HEK293 (cell line): ENCODE measurements around the gene FBN2.

Experiments
- KLF16 ChIP-seq: fragments of 450-650 bp; formaldehyde crosslinking; IDR thresholded peaks from 2 replicates; pipeline ENCODE4 v1.5.1; 2017; ENCODE audit warnings: missing biosample characterization, missing genetic modification characterization
- ZFP41 ChIP-seq: fragments of 450-650 bp; formaldehyde crosslinking; IDR thresholded peaks from 2 replicates; pipeline ENCODE4 v1.5.1; 2016; ENCODE audit warnings: missing biosample characterization, missing genetic modification characterization, borderline replicate concordance
- ZNF114 ChIP-seq: fragments of 450-650 bp; formaldehyde crosslinking; IDR thresholded peaks from 2 replicates; pipeline ENCODE4 v1.5.0; 2017; ENCODE audit warnings: missing biosample characterization, missing genetic modification characterization
- ZNF266 ChIP-seq: fragments of 450-650 bp; formaldehyde crosslinking; IDR thresholded peaks from 2 replicates; pipeline ENCODE4 v1.5.1; 2016; ENCODE audit warnings: missing biosample characterization, missing genetic modification characterization, low read depth
- ZNF561 ChIP-seq: fragments of 450-650 bp; IDR thresholded peaks from 2 replicates; pipeline ENCODE4 v1.5.1; 2018; ENCODE audit warnings: missing biosample characterization, missing genetic modification characterization, borderline replicate concordance

DNA sequence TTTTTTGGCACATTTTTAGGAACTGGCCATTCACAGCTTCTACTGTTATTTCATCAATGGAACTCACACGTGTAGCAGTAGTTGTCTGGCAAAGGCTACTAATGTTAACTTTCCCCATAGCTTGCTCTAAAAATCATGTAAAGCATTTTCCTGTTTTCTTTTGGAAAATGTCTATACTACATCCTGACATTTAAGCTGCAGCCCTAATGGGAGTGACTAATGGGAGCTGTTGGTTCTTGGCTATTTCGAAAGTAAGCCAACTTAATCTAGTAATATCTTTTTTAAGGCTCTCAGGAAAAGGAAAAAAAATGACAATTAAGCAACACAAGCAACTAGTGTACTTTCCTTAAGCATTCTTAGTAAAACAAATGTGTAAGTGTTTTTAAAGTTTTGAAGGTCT is 285.3 kb downstream of the FBN2 start:
- TF ChIP-seq ZNF114 (tag by site-specific recombination), result no peak
- no peak for TF ChIP-seq ZFP41
- TF ChIP-seq ZNF561 (tag by site-specific recombination), result no peak
- TF ChIP-seq ZNF266 (tag by site-specific recombination), result no peak
- no peak for TF ChIP-seq KLF16 (tag by site-specific recombination)
